Activated CD4-positive, alpha-beta T cell treated with anti-CD3 and anti-CD28 coated beads, Interleukin-2, amount 50 U/mL, for 48 hours (primary cell): ENCODE data around the gene OR5AC2.

Source experiments
- DNase-seq, 2 experiments: peaks; one replicate each; pipeline ENCODE4 v3.0.0-alpha.2; 2020

OR5AC2 gene

GRCh38 chr3:98086873-98087272 lies at the start of gene OR5AC2:
OR5AC2 (plus strand) TSS chr3:98087173; CDS start chr3:98087173, 0 bp downstream.
- no peak for DNase-seq

GRCh38 chr3:98038286-98038685 lies 48.7 kb upstream of the OR5AC2 start:
- no peak for DNase-seq

- DNase-seq: no peak
Measured at GRCh38 chr3:98038876-98039275, 48.1 kb upstream of the OR5AC2 start.

GRCh38 chr3:98039322-98040024 lies 47.5 kb upstream of the OR5AC2 start:
- peak; percentile 71 to 80 for DNase-seq

- DNase-seq: no peak
Measured at GRCh38 chr3:98041350-98041749, 45.6 kb upstream of the OR5AC2 start.

GRCh38 chr3:98048586-98048985 lies 38.4 kb upstream of the OR5AC2 start:
- DNase-seq: no peak

GRCh38 chr3:98049271-98049670 lies 37.7 kb upstream of the OR5AC2 start:
- DNase-seq: no peak

GRCh38 chr3:98056035-98056434 lies 30.9 kb upstream of the OR5AC2 start:
- DNase-seq: no peak

GRCh38 chr3:98057631-98058030 lies 29.3 kb upstream of the OR5AC2 start:
- no peak for DNase-seq

GRCh38 chr3:98058244-98058960 lies 28.6 kb upstream of the OR5AC2 start:
- no peak for DNase-seq

- DNase-seq: no peak
Measured at GRCh38 chr3:98068824-98069223, 18.1 kb upstream of the OR5AC2 start.

- no peak for DNase-seq
Measured at GRCh38 chr3:98070840-98071239, 16.1 kb upstream of the OR5AC2 start.

- DNase-seq: no peak
Measured at GRCh38 chr3:98073486-98073885, 13.5 kb upstream of the OR5AC2 start.

GRCh38 chr3:98095882-98096281 lies 8.9 kb downstream of the OR5AC2 start:
- no peak for DNase-seq

GRCh38 chr3:98099848-98100247 lies 12.9 kb downstream of the OR5AC2 start:
- DNase-seq: no peak

GRCh38 chr3:98108162-98108561 lies 21.2 kb downstream of the OR5AC2 start:
- no peak for DNase-seq

GRCh38 chr3:98109807-98110549 lies 23.0 kb downstream of the OR5AC2 start:
- DNase-seq: no peak

- DNase-seq: no peak
Measured at GRCh38 chr3:98110550-98110908, 23.6 kb downstream of the OR5AC2 start.

- DNase-seq: no peak
Measured at GRCh38 chr3:98114264-98114663, 27.3 kb downstream of the OR5AC2 start.

GRCh38 chr3:98115717-98116116 lies 28.7 kb downstream of the OR5AC2 start:
- no peak for DNase-seq

GRCh38 chr3:98130421-98130820 lies 43.4 kb downstream of the OR5AC2 start, which contains the start of gene OR5H1:
OR5H1 (plus strand) TSS chr3:98130721; CDS start chr3:98132698, 1,977 bp downstream.
- no peak for DNase-seq

GRCh38 chr3:98136631-98137030 lies 49.7 kb downstream of the OR5AC2 start:
- DNase-seq: no peak
